Activated T-helper 1 cell treated with anti-CD3 and anti-CD28 coated beads, Interleukin-2, amount 50 U/mL, for 16 hours (primary cell): ENCODE results near the gene FAM53A.
"Not testable (repeated sequence)": the region's sequence is repeated elsewhere in the genome, so short reads cannot be mapped to it uniquely, and the experiment has no call there.

Experiments used
- DNase-seq, 2 donors: peaks; one replicate each; pipeline ENCODE4 v3.0.0-alpha.2; 2020; ENCODE audit warnings: low read depth in 1 of 2, low spot score in 1 of 2

FAM53A gene

GRCh38 chr4:1640716-1641503, 43.2 kb downstream of the FAM53A start:
- not testable (repeated sequence) for DNase-seq

GRCh38 chr4:1640190-1640589, 43.9 kb downstream of the FAM53A start:
- no peak for DNase-seq

- DNase-seq, result no peak
Observed at GRCh38 chr4:1639299-1639868, 44.7 kb downstream of the FAM53A start.

- DNase-seq, result no peak
Observed at GRCh38 chr4:1638873-1639272, 45.2 kb downstream of the FAM53A start.

- no peak for DNase-seq
Observed at GRCh38 chr4:1638272-1638598, 45.9 kb downstream of the FAM53A start.

GRCh38 chr4:1637580-1638271, 46.4 kb downstream of the FAM53A start:
- DNase-seq, result no peak

GRCh38 chr4:1636490-1637211, 47.5 kb downstream of the FAM53A start:
- DNase-seq, result no peak

- no peak for DNase-seq
Observed at GRCh38 chr4:1635464-1635863, 48.6 kb downstream of the FAM53A start.

GRCh38 chr4:1633993-1634392, 50.1 kb downstream of the FAM53A start:
- no peak for DNase-seq

GRCh38 chr4:1632109-1633104, 51.7 kb downstream of the FAM53A start:
- no peak for DNase-seq

GRCh38 chr4:1631136-1631535, 53.0 kb downstream of the FAM53A start:
- DNase-seq, result no peak

- no peak for DNase-seq
Observed at GRCh38 chr4:1630266-1630665, 53.8 kb downstream of the FAM53A start.

GRCh38 chr4:1629699-1630083, 54.4 kb downstream of the FAM53A start:
- no peak for DNase-seq

- DNase-seq, result peak; percentile 47 to 54
Observed at GRCh38 chr4:1628892-1629698, 55.0 kb downstream of the FAM53A start.

- no peak for DNase-seq
Observed at GRCh38 chr4:1627417-1628313, 56.4 kb downstream of the FAM53A start.

- no peak for DNase-seq
Observed at GRCh38 chr4:1626941-1627340, 57.2 kb downstream of the FAM53A start.

- no peak for DNase-seq
Observed at GRCh38 chr4:1626151-1626550, 58.0 kb downstream of the FAM53A start.

- DNase-seq, result no peak
Observed at GRCh38 chr4:1625600-1626138, 58.4 kb downstream of the FAM53A start.
